PC-9 (cell line): Measurements from ENCODE around the gene OR7A17. TPM values are rescaled to one million over a fixed set of nuclear protein-coding genes. Genes with fewer than 3 reads are reported as not detected.

Experiments
- Bru-seq: library from RNA; stranded (reverse); fragments of 400-500 nt; gene quantifications from one replicate; lab custom pipeline; 2021; lab: Mats Ljungman, UMichigan
- BruChase-seq, 2 experiments: library from RNA; stranded (reverse); fragments of 400-500 nt; gene quantifications; one replicate each; lab custom pipeline; 2021; lab: Mats Ljungman, UMichigan
- BruUV-seq: library from RNA; stranded (reverse); fragments of 400-500 nt; replicated peaks from 2 replicates; lab custom pipeline; 2021; lab: Mats Ljungman, UMichigan
- CTCF ChIA-PET: fragments of 300-600 bp; sonication (Branson Sonifier 250); formaldehyde crosslinking; loops from one replicate; lab custom pipeline; 2022; ENCODE audit warnings: antibody characterized with exemption; lab: Charles Lee
- POLR2A ChIA-PET: fragments of 300-600 bp; sonication (Branson Sonifier 250); formaldehyde crosslinking; loops from one replicate; lab custom pipeline; 2022; ENCODE audit warnings: antibody characterized with exemption; ENCODE audit not compliant: unreplicated experiment; lab: Charles Lee
- DNase-seq, 2 experiments: peaks; one replicate each; pipeline versions ENCODE4 v3.0.0 to v3.0.0-alpha.2; 2015 to 2022; ENCODE audit warnings: mixed read lengths in 1 of 2
- H2AFZ ChIP-seq: fragments of 200-600 bp; sonication (generic); 2 replicates; pipeline ENCODE4 v1.8.1; 2017; ENCODE audit warnings: antibody characterized with exemption
- H3F3A ChIP-seq: fragments of 200-600 bp; sonication (generic); 2 replicates; pipeline ENCODE4 v1.8.1; 2017; ENCODE audit warnings: antibody characterized with exemption, mild to moderate bottlenecking, low read depth; ENCODE audit not compliant: insufficient read depth
- H3K27ac ChIP-seq: fragments of 200-600 bp; sonication (generic); 2 replicates; pipeline ENCODE4 v1.6.1; 2016; ENCODE audit warnings: mixed run types
- H3K27me3 ChIP-seq: fragments of 200-600 bp; sonication (generic); 2 replicates; pipeline ENCODE4 v1.6.1; 2016; ENCODE audit warnings: low read depth, mixed run types; ENCODE audit not compliant: insufficient read depth
- H3K36me3 ChIP-seq: fragments of 200-600 bp; sonication (generic); 2 replicates; pipeline ENCODE4 v1.6.1; 2016; ENCODE audit warnings: low read depth, mixed run types
- H3K4me1 ChIP-seq: fragments of 200-600 bp; sonication (generic); replicated peaks from 2 replicates; pipeline ENCODE4 v1.6.1; 2016; ENCODE audit warnings: mixed run types; ENCODE audit not compliant: insufficient read depth
- H3K4me2 ChIP-seq: fragments of 200-600 bp; sonication (generic); 2 replicates; pipeline ENCODE4 v1.6.1; 2017; ENCODE audit warnings: mixed run types
- H3K4me3 ChIP-seq: fragments of 200-600 bp; sonication (generic); 2 replicates; pipeline ENCODE4 v1.6.1; 2016; ENCODE audit warnings: mixed run types
- H3K79me2 ChIP-seq: fragments of 200-600 bp; sonication (generic); 2 replicates; pipeline ENCODE4 v1.6.1; 2017; ENCODE audit warnings: low read depth, mixed run types
- H3K9me2 ChIP-seq: fragments of 200-600 bp; sonication (generic); 2 replicates; pipeline ENCODE4 v1.8.1; 2017; ENCODE audit warnings: mild to moderate bottlenecking; ENCODE audit not compliant: insufficient read depth
- H3K9me3 ChIP-seq: fragments of 200-600 bp; sonication (generic); 2 replicates; pipeline ENCODE4 v1.8.1; 2016; ENCODE audit warnings: low read depth; ENCODE audit not compliant: insufficient read depth
- H4K20me1 ChIP-seq: fragments of 200-600 bp; sonication (generic); 2 replicates; pipeline ENCODE4 v1.8.1; 2017; ENCODE audit not compliant: insufficient read depth
- EZH2 ChIP-seq: fragments of 200-600 bp; sonication (generic); IDR thresholded peaks from 2 replicates; pipeline ENCODE4 v1.8.0; 2017; ENCODE audit warnings: antibody characterized with exemption, low read depth
- intact Hi-C: fragments of 100-400 bp; cut with micrococcal nuclease; formaldehyde crosslinking; loops from one replicate; pipeline ENCODE4 v1.10.0; 2022; ENCODE audit not compliant: unreplicated experiment
- long read RNA-seq: library from polyadenylated mRNA; stranded (forward); transcript quantifications from one replicate; pipeline ENCODE4 v2.0.0, GENCODE V29; 2022
- total RNA-seq: library from RNA; stranded (reverse); gene quantifications from 2 replicates; pipeline ENCODE4 v1.2.3, GENCODE V29; 2021
- TF ChIP-seq, protein P1 (sequence below): fragments of 200-600 bp; sonication (generic); conservative IDR thresholded peaks from 2 replicates; pipeline ENCODE4 v1.6.1; 2017; ENCODE audit warnings: mixed run types, antibody characterized with exemption, mild to moderate bottlenecking, moderate library complexity

OR7A17 gene
- total RNA-seq (not detected in 2 replicates), Bru-seq, nascent RNA (not detected), BruChase-seq, experiment 1, labeled RNA remaining after a 2-hour chase (not detected), BruChase-seq, experiment 2, labeled RNA remaining after a 6-hour chase (not detected)
- long read RNA-seq = 0 reads

- Histone ChIP-seq H3K27ac (no peak within 1 kb of the TSS), H3K27me3 (no peaks in the 10 kb centered on the region), H4K20me1 (no peaks in the 10 kb centered on the region), H3K4me3 (no peak within 1 kb of the TSS), H3F3A (peaks cover 16% of the 10 kb centered on the region), H3K9me3 (peaks cover 7% of the 10 kb centered on the region; the same call in 1 of the 2 replicates), H3K4me1 (peaks cover 29% of the 10 kb centered on the region), H3K9me2 (no peaks in the 10 kb centered on the region), H2AFZ (no peak within 1 kb of the TSS), H3K36me3 (no peaks in the 10 kb centered on the region), H3K79me2 (no peaks in the 10 kb centered on the region), H3K4me2 (no peak within 1 kb of the TSS)
- CTCF ChIA-PET = interaction anchor here (0.6 kb wide), 1 partner anchor 574 kb away, joined by 3 read pairs; no protein-coding TSS in a partner anchor
- no peak for TF ChIP-seq EZH2
- TF ChIP-seq, protein P1, sequence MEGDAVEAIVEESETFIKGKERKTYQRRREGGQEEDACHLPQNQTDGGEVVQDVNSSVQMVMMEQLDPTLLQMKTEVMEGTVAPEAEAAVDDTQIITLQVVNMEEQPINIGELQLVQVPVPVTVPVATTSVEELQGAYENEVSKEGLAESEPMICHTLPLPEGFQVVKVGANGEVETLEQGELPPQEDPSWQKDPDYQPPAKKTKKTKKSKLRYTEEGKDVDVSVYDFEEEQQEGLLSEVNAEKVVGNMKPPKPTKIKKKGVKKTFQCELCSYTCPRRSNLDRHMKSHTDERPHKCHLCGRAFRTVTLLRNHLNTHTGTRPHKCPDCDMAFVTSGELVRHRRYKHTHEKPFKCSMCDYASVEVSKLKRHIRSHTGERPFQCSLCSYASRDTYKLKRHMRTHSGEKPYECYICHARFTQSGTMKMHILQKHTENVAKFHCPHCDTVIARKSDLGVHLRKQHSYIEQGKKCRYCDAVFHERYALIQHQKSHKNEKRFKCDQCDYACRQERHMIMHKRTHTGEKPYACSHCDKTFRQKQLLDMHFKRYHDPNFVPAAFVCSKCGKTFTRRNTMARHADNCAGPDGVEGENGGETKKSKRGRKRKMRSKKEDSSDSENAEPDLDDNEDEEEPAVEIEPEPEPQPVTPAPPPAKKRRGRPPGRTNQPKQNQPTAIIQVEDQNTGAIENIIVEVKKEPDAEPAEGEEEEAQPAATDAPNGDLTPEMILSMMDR = no peak
- DNase-seq = no peak
- POLR2A ChIA-PET = interaction anchor here (0.6 kb wide), 1 partner anchor 44 kb away, joined by 4 read pairs; no protein-coding TSS in a partner anchor
- no TSS peak for BruUV-seq
- intact Hi-C loops = no loop called here
These were observed at the start of gene OR7A17 for GRCh38 chr19:14886032-14886431. TSS of gene OR7A17 (minus strand) at chr19:14886132. CDS start at chr19:14881355, 4,777 bp downstream.

- Histone ChIP-seq H3F3A (no peaks in the 10 kb centered on the region; the same call in 1 of the 2 replicates), H3K4me1 (no peaks in the 10 kb centered on the region), H3K9me2 (no peaks in the 10 kb centered on the region), H3K36me3 (no peaks in the 10 kb centered on the region), H3K27me3 (no peaks in the 10 kb centered on the region), H4K20me1 (no peaks in the 10 kb centered on the region), H3K27ac (no peak overlapping the region), H3K4me3 (no peak overlapping the region), H3K4me2 (no peak overlapping the region), H3K9me3 (no peaks in the 10 kb centered on the region; the same call in 1 of the 2 replicates), H3K79me2 (no peaks in the 10 kb centered on the region), H2AFZ (no peak overlapping the region)
- CTCF ChIA-PET = no interaction called here
- peak in 1 of 2 experiments; percentile 51 for DNase-seq
- TF ChIP-seq EZH2 = no peak
- TF ChIP-seq, protein P1 = no peak
- intact Hi-C loops = no loop called here
- POLR2A ChIA-PET = no interaction called here
- BruUV-seq = no TSS peak
These were observed 47.6 kb upstream of the OR7A17 start for GRCh38 chr19:14933506-14933905.

DNA sequence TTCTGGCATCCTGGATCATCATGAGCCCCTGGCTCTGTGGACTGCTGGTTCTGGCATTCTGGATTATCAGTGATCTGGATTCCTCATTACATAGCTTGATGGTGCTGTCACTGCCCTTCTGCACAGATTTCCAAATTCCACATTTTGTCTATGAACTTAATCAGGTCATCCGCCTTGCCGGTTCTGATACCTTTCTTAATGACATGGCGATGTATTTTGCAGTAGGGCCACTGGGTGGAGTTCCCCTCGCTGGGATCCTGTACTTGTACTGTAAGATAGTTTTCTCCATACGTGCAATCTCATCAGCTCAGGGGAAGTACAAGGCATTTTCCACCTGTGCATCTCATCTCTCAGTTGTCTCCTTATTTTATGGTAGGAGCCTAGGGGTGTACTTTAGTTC, 30.9 kb upstream of the OR7A17 start:
- TF ChIP-seq, protein P1 = peak; percentile 41; the same call in 1 of the 2 replicates
- TF ChIP-seq EZH2 = no peak
- ChIA-PET CTCF (interaction anchor here (0.5 kb wide), 1 partner anchor 175 kb away, joined by 4 read pairs; no protein-coding TSS in a partner anchor), POLR2A (no interaction called here)
- H4K20me1 ChIP-seq = no peaks in the 10 kb centered on the region
- H3K4me2 ChIP-seq = no peak overlapping the region
- H3K27ac ChIP-seq = no peak overlapping the region
- no TSS peak for BruUV-seq
- no peak overlapping the region for H3K4me3 ChIP-seq
- no peaks in the 10 kb centered on the region; the same call in 1 of the 2 replicates for H3K4me1 ChIP-seq
- H3K9me2 ChIP-seq = no peaks in the 10 kb centered on the region; the same call in 1 of the 2 replicates
- H3K79me2 ChIP-seq = no peaks in the 10 kb centered on the region
- no peaks in the 10 kb centered on the region for H3F3A ChIP-seq
- peak; percentile 6 to 43 for DNase-seq
- intact Hi-C loops = no loop called here
- no peaks in the 10 kb centered on the region for H3K27me3 ChIP-seq
- H3K36me3 ChIP-seq = no peaks in the 10 kb centered on the region
- H2AFZ ChIP-seq = no peak overlapping the region
- peaks cover 9% of the 10 kb centered on the region; the same call in 1 of the 2 replicates for H3K9me3 ChIP-seq
